Endodermal cell (in vitro differentiated cells): ENCODE data around the gene ZBTB8OS. TPM values are rescaled to one million over a fixed set of nuclear protein-coding genes. Genes with fewer than 3 reads are reported as not detected.
"Not testable (repeated sequence)": the region's sequence is repeated elsewhere in the genome, so short reads cannot be mapped to it uniquely, and the experiment has no call there.

Experiments used
- DNase-seq: peaks from one replicate; pipeline ENCODE4 v3.0.0-alpha.2; 2017
- H3K27ac ChIP-seq: 2 replicates; pipeline ENCODE4 v1.5.1; 2013; ENCODE audit warnings: mild to moderate bottlenecking, low read depth, low read length, moderate library complexity
- H3K27me3 ChIP-seq: 2 replicates; pipeline ENCODE4 v1.6.1; 2013; ENCODE audit warnings: mild to moderate bottlenecking, low read length, moderate library complexity; ENCODE audit not compliant: insufficient read depth, control insufficient read depth, poor library complexity, severe bottlenecking
- H3K36me3 ChIP-seq: 2 replicates; pipeline ENCODE4 v1.7.0; 2013; ENCODE audit warnings: mild to moderate bottlenecking, low read length, moderate library complexity; ENCODE audit not compliant: control insufficient read depth, insufficient read depth
- H3K4me1 ChIP-seq: one replicate; pipeline ENCODE4 v1.7.0; 2013; ENCODE audit warnings: low read length; ENCODE audit not compliant: control insufficient read depth, insufficient read depth
- H3K4me3 ChIP-seq: 2 replicates; pipeline ENCODE4 v1.5.1; 2013; ENCODE audit warnings: mild to moderate bottlenecking, low read length, moderate library complexity
- H3K9ac ChIP-seq: 2 replicates; pipeline ENCODE4 v1.6.1; 2013; ENCODE audit warnings: mild to moderate bottlenecking, low read length, moderate library complexity; ENCODE audit not compliant: poor library complexity, severe bottlenecking; ENCODE audit errors: extremely low read depth
- H3K9me3 ChIP-seq: 2 replicates; pipeline ENCODE4 v1.6.1; 2013; ENCODE audit warnings: mild to moderate bottlenecking, low read length, moderate library complexity; ENCODE audit not compliant: control insufficient read depth
- H3K27ac Mint-ChIP-seq: 2 replicates; pipeline ENCODE4 v1.8.0; 2020; ENCODE audit warnings: mixed read lengths
- H3K27me3 Mint-ChIP-seq: 2 replicates; pipeline ENCODE4 v1.8.0; 2021; ENCODE audit warnings: mild to moderate bottlenecking, mixed read lengths; ENCODE audit not compliant: insufficient read depth
- H3K36me3 Mint-ChIP-seq: 2 replicates; pipeline ENCODE4 v1.8.0; 2020; ENCODE audit warnings: low read depth, mixed read lengths
- H3K4me1 Mint-ChIP-seq: 2 replicates; pipeline ENCODE4 v1.8.0; 2020; ENCODE audit warnings: mixed read lengths
- H3K4me3 Mint-ChIP-seq: 2 replicates; pipeline ENCODE4 v1.8.0; 2020; ENCODE audit warnings: mild to moderate bottlenecking, moderate library complexity, mixed read lengths
- H3K9me3 Mint-ChIP-seq: 2 replicates; pipeline ENCODE4 v1.8.0; 2020; ENCODE audit warnings: mild to moderate bottlenecking, mixed read lengths
- WGBS, 2 experiments: methylation state at CpG; one replicate each; pipeline versions ENCODE4 v1.1.5 to v1.1.7; 2013; ENCODE audit warnings: missing lambda C conversion rate in 2 of 2, mixed read lengths in 1 of 2; ENCODE audit not compliant: insufficient coverage in 1 of 2, insufficient read length in 1 of 2; 5-methylcytosine and 5-hydroxymethylcytosine counted together
- long read RNA-seq, 4 experiments: library from polyadenylated mRNA in 2 of 4; library from RNA in 1 of 4; library from capped mRNA in 1 of 4; stranded (forward) in 3 of 4; unstranded in 1 of 4; transcript quantifications; one replicate each; pipeline ENCODE4 v2.0.0, GENCODE V29; 2020 to 2021; ENCODE audit warnings: inconsistent platforms in 1 of 4
- polyA plus RNA-seq, 2 experiments: library from polyadenylated mRNA; stranded (reverse); fragments of 50-300 nt; gene quantifications; one replicate each; pipeline ENCODE4 v1.2.3, GENCODE V29; 2013
- total RNA-seq, 2 donors: library from RNA; stranded (reverse); fragmentation: NEBNext Ultra II Directional in 1 of 2; extraction: Animal tissue kit (Norgen Biotek cat#: 25700) in 1 of 2; gene quantifications; 2 replicates in 1 of 2; 3 replicates in 1 of 2; pipeline ENCODE4 v1.2.1, GENCODE V29; 2021
- TF ChIP-seq, protein P1 (sequence below): fragments of 200-600 bp; sonication (generic); conservative IDR thresholded peaks from 2 replicates; pipeline ENCODE4 v1.5.0; 2021; ENCODE audit warnings: antibody characterized with exemption, mild to moderate bottlenecking

Gene ZBTB8OS
- total RNA-seq = 10 to 100 TPM; 85.1 to 99.4 TPM
- 47.4 TPM for polyA plus RNA-seq (2013, experiment 1 of 2)
- 49.6 TPM for polyA plus RNA-seq (2013, experiment 2 of 2)
- long read RNA-seq, experiment 1, transcript ZBTB8OS-204 (6 exons, 514 nt) = major isoform, 8 of 43 reads
- long read RNA-seq, experiment 1, partial matches to known transcripts = 4 of 43 reads
- long read RNA-seq, experiment 1, other reads (novel, unspliced or antisense) = 26 of 43 reads
- long read RNA-seq, experiment 2, transcript ZBTB8OS-208 (7 exons, 1,601 nt) = major isoform, 13 of 79 reads
- long read RNA-seq, experiment 2, transcript ZBTB8OS-204 (6 exons, 514 nt) = minor isoform, 6 of 79 reads
- long read RNA-seq, experiment 2, transcript ZBTB8OS-214 (4 exons, 817 nt) = minor isoform, 5 of 79 reads
- long read RNA-seq, experiment 2, partial matches to known transcripts = 3 of 79 reads
- long read RNA-seq, experiment 2, other reads (novel, unspliced or antisense) = 48 of 79 reads
- long read RNA-seq, experiment 3, transcript ZBTB8OS-204 (6 exons, 514 nt) = minor isoform, 5 of 59 reads
- long read RNA-seq, experiment 3, transcript ZBTB8OS-208 (7 exons, 1,601 nt) = major isoform, 9 of 59 reads
- long read RNA-seq, experiment 3, partial matches to known transcripts = 2 of 59 reads
- long read RNA-seq, experiment 3, other reads (novel, unspliced or antisense) = 37 of 59 reads
- long read RNA-seq, experiment 4, partial matches to known transcripts = 1 of 14 reads
- long read RNA-seq, experiment 4, other reads (novel, unspliced or antisense) = 8 of 14 reads

DNA sequence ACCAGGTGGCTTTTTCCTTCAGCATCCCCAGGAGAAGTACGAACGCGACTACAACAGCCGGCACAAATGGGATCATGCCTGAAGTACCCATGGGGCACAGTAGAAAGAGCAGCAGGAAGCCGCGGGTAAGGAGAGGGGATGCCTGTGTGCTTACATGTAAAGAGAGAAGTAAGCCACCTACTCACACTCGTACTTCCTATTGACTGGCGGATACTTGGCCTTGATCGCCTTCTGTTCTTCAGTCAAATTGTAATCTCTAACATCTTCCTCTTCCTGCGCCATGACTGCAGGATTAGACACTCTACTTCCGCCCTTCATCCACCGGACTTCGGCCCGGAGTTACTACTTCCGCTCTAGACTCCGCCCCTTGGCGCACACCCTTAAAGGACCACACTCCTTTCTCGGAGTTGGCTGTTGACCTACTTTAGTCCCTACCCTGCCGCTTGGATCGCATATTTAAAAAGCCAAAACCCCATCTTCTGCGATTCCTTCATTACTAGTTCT is at the start of gene ZBTB8OS:
Gene ZBTB8OS, minus strand, starts transcription at position 303 of the 504 bp plus-strand sequence. Its CDS starts 21 bp downstream, at position 282.
- peaks cover 65% of the 10 kb centered on the region for H3K36me3 Mint-ChIP-seq

DNA sequence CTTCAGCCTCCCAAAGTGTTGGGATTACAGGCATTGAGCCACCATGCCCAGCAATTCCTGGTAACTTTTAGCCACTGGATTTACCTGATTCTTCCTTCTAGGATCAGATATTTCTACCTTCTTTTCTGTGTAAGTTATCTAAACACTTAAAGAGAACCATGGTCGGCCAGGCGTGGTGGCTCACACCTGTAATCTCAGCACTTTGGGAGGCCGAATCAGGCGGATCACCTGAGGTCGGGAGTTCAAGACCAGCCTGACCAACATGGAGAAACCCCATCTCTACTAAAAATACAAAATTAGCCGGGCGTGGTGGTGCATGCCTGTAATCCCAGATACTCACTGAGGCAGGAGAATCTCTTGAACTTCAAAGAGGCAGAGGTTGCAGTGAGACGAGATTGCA is 46.6 kb upstream of the ZBTB8OS start:
- H3K9me3 ChIP-seq, DNase-seq, H3K9me3 Mint-ChIP-seq, H3K4me1 Mint-ChIP-seq, H3K4me3 Mint-ChIP-seq, H3K36me3 ChIP-seq, H3K27ac Mint-ChIP-seq, H3K4me3 ChIP-seq, H3K27ac ChIP-seq, H3K27me3 ChIP-seq, H3K4me1 ChIP-seq, H3K36me3 Mint-ChIP-seq, H3K9ac ChIP-seq: not testable (repeated sequence)
- H3K27me3 Mint-ChIP-seq = peaks cover 19% of the 10 kb centered on the region
- 88 to 94% methylated on average over 5 to 8 of the region's 8 CpGs for WGBS, 2 experiments

More for the DNA sequence above, at the start of gene ZBTB8OS:
- Mint-ChIP-seq H3K9me3 (peaks cover 10% of the 10 kb centered on the region), H3K4me1 (peaks cover 17% of the 10 kb centered on the region), H3K4me3 (peak within 1 kb of the TSS; percentile 95), H3K27ac (peak within 1 kb of the TSS; percentile 100), H3K27me3 (no peaks in the 10 kb centered on the region)
- TF ChIP-seq, protein P1, sequence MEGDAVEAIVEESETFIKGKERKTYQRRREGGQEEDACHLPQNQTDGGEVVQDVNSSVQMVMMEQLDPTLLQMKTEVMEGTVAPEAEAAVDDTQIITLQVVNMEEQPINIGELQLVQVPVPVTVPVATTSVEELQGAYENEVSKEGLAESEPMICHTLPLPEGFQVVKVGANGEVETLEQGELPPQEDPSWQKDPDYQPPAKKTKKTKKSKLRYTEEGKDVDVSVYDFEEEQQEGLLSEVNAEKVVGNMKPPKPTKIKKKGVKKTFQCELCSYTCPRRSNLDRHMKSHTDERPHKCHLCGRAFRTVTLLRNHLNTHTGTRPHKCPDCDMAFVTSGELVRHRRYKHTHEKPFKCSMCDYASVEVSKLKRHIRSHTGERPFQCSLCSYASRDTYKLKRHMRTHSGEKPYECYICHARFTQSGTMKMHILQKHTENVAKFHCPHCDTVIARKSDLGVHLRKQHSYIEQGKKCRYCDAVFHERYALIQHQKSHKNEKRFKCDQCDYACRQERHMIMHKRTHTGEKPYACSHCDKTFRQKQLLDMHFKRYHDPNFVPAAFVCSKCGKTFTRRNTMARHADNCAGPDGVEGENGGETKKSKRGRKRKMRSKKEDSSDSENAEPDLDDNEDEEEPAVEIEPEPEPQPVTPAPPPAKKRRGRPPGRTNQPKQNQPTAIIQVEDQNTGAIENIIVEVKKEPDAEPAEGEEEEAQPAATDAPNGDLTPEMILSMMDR = no peak
- peak within 1 kb of the TSS; percentile 100 for H3K27ac ChIP-seq
- DNase-seq = peak; percentile 92
- WGBS, 2 experiments = 0 to 1% methylated on average over 18 to 21 of the region's 21 CpGs
- H3K36me3 ChIP-seq = peaks cover 56% of the 10 kb centered on the region
- H3K9me3 ChIP-seq = peaks cover 12% of the 10 kb centered on the region
- H3K4me3 ChIP-seq = peak within 1 kb of the TSS; percentile 97
- peak within 1 kb of the TSS; percentile 97 for H3K9ac ChIP-seq
- no peaks in the 10 kb centered on the region for H3K27me3 ChIP-seq
- peaks cover 4% of the 10 kb centered on the region for H3K4me1 ChIP-seq

DNA sequence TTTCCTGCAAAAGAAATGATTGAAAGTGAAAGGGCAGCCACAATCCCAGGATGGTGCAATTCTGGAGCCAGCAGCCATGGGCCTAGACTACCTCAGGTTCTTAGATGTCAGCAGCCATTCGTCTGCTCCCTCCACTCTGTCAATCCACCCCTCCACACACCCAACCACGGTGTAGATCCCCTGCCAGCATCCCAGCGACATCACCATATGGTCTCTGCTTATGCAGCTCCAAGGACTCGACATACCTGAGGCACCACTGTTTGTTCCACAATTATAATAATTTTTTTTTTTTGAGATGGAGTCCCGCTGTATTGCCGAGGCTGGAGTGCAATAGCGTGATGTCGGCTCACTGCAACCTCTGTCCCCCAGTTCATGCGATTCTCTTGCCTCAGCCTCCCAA is 45.7 kb upstream of the ZBTB8OS start:
- 91 to 100% methylated on average over 6 to 9 of the region's 9 CpGs for WGBS, 2 experiments
- no peaks in the 10 kb centered on the region for H3K27me3 ChIP-seq
- H3K27ac ChIP-seq = no peak overlapping the region
- no peaks in the 10 kb centered on the region for H3K4me1 ChIP-seq
- no peaks in the 10 kb centered on the region for H3K36me3 Mint-ChIP-seq
- no peak overlapping the region for H3K9ac ChIP-seq
- no peak overlapping the region for H3K27ac Mint-ChIP-seq
- H3K9me3 Mint-ChIP-seq = peaks cover 2% of the 10 kb centered on the region
- TF ChIP-seq, protein P1 = no peak
- no peaks in the 10 kb centered on the region for H3K4me1 Mint-ChIP-seq
- no peak for DNase-seq
- H3K4me3 Mint-ChIP-seq = no peak overlapping the region
- no peaks in the 10 kb centered on the region for H3K36me3 ChIP-seq
- no peaks in the 10 kb centered on the region for H3K9me3 ChIP-seq
- peaks cover 9% of the 10 kb centered on the region for H3K27me3 Mint-ChIP-seq
- no peak overlapping the region for H3K4me3 ChIP-seq
